ENCODE data around the gene NUTF2. TPM values are rescaled to one million over a fixed set of nuclear protein-coding genes. Genes with fewer than 3 reads are reported as not detected.
A peak's percentile ranks its signal among the peaks of the same experiment; 100 is the strongest.

Gene NUTF2
- total RNA-seq, 4 donors from 2014 or later = 90.0 to 194 (median 113) TPM

- peak overlapping the region; percentile 11 to 100 (median 97) for H3K27ac ChIP-seq
Measured at GRCh38 chr16:67845291-67846062, 1.3 kb upstream of the NUTF2 start.

GRCh38 chr16:67846063-67846319, 742 bp upstream of the NUTF2 start:
- Histone ChIP-seq H3K27me3 (no peaks in the 10 kb centered on the region), H3K4me1 (peaks cover 6 to 82% (median 39%) of the 10 kb centered on the region in 3 donors), H3K9me3 (no peaks in the 10 kb centered on the region), H3K36me3 (no peaks in the 10 kb centered on the region), H3K27ac (peak overlapping the region; percentile 11 to 100 (median 97)), H3K4me3 (peak overlapping the region; percentile 74 to 97)
- no peak for TF ChIP-seq POLR2A (IDR thresholded peaks at IDR 0.05)
- TF ChIP-seq POLR2AphosphoS5 (IDR thresholded peaks at IDR 0.05) = no peak
- no peak for TF ChIP-seq CTCF (IDR thresholded peaks at IDR 0.05)
- TF ChIP-seq EP300 (IDR thresholded peaks at IDR 0.05) = no peak
- 0 to 4% methylated on average over 2 of the region's 2 CpGs for WGBS, 2 donors (ENCODE audit: low coverage in 1 of 2)
- no peak for ATAC-seq

More at GRCh38 chr16:67845291-67846062, 1.3 kb upstream of the NUTF2 start:
- no peaks in the 10 kb centered on the region for H3K36me3 ChIP-seq
- TF ChIP-seq POLR2A (IDR thresholded peaks at IDR 0.05) (no peak), CTCF (IDR thresholded peaks at IDR 0.05) (no peak), POLR2AphosphoS5 (IDR thresholded peaks at IDR 0.05) (no peak), EP300 (IDR thresholded peaks at IDR 0.05) (no peak)
- H3K27me3 ChIP-seq = no peaks in the 10 kb centered on the region
- H3K4me1 ChIP-seq = peaks cover 6 to 77% (median 39%) of the 10 kb centered on the region in 3 donors
- WGBS, 2 donors (ENCODE audit: low coverage in 1 of 2) = 0 to 34% methylated on average over 1 to 4 of the region's 5 CpGs
- H3K4me3 ChIP-seq = peak overlapping the region; percentile 74 to 97
- H3K9me3 ChIP-seq = no peaks in the 10 kb centered on the region
- no peak for ATAC-seq

- peak within 1 kb of the TSS; percentile 74 to 97 for H3K4me3 ChIP-seq
- H3K36me3 ChIP-seq = no peaks in the 10 kb centered on the region
- H3K27ac ChIP-seq = peak within 1 kb of the TSS; percentile 11 to 100 (median 97)
- TF ChIP-seq EP300 (IDR thresholded peaks at IDR 0.05) = no peak
- TF ChIP-seq POLR2A (IDR thresholded peaks at IDR 0.05) = peak in 1 of 2 donors; percentile 47
- TF ChIP-seq CTCF (IDR thresholded peaks at IDR 0.05) = peak in 2 of 4 experiments; percentile 11 to 14
- no peak for TF ChIP-seq POLR2AphosphoS5 (IDR thresholded peaks at IDR 0.05)
- WGBS, 2 donors (ENCODE audit: low coverage in 1 of 2) = 0% methylated on average over 4 to 6 of the region's 62 CpGs
- no peaks in the 10 kb centered on the region for H3K27me3 ChIP-seq
- peaks cover 6 to 79% (median 39%) of the 10 kb centered on the region in 3 donors for H3K4me1 ChIP-seq
- H3K9me3 ChIP-seq = no peaks in the 10 kb centered on the region
- ATAC-seq = peak; percentile 70
Measured at GRCh38 chr16:67847064-67847861, 530 bp downstream of the NUTF2 start, which contains the start of gene CENPT. Gene CENPT, minus strand, starts transcription at chr16:67847693. Its CDS starts 13,834 bp downstream, at chr16:67833859.

GRCh38 chr16:67848118-67848517, 1.4 kb downstream of the NUTF2 start:
- H3K27me3 ChIP-seq = no peaks in the 10 kb centered on the region
- 77 to 90% methylated on average over 2 to 4 of the region's 11 CpGs for WGBS, 2 donors (ENCODE audit: low coverage in 1 of 2)
- H3K27ac ChIP-seq = peak overlapping the region in 3 of 4 donors; percentile 95 to 100 (median 99)
- peaks cover 6 to 72% (median 39%) of the 10 kb centered on the region in 3 donors for H3K4me1 ChIP-seq
- no peak for ATAC-seq
- no peaks in the 10 kb centered on the region for H3K9me3 ChIP-seq
- H3K4me3 ChIP-seq = peak overlapping the region in 1 of 2 donors; percentile 97
- TF ChIP-seq POLR2A (IDR thresholded peaks at IDR 0.05) (no peak), CTCF (IDR thresholded peaks at IDR 0.05) (no peak), POLR2AphosphoS5 (IDR thresholded peaks at IDR 0.05) (no peak), EP300 (IDR thresholded peaks at IDR 0.05) (no peak)
- H3K36me3 ChIP-seq = no peaks in the 10 kb centered on the region
